ENCODE data around the gene ABL1. TPM values are rescaled to one million over a fixed set of nuclear protein-coding genes. Genes with fewer than 3 reads are reported as not detected.

The ABL1 gene
- polyA plus RNA-seq, 3 donors = 4.5 to 14.5 (median 8.0) TPM

DNA sequence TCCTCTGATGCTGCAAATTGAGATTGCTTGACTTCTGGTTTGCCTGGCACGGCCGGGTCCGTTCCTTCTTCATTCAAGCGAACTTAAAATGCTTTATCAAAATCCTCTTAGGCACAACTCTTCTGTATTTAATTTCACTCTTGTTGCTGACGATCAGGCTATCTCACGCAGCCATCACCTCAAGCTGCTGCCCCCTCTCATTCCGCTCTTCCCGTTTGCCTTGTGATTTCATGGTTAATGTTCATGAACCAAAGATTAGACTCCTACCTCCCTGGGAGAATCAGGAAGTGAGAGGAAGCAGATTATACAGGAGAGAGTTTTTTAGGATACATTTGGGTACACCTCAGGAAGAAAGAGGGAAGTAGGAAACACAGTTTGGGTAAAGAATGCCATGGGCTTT lies 38.9 kb downstream of the ABL1 start:
- Histone ChIP-seq H3K4me1 (ENCODE audit: control insufficient read depth in 1 of 2, insufficient read depth in 2 of 2, low read length in 2 of 2) (no peaks in the 10 kb centered on the region), H3K9me3 (replicated peaks in 1 of 2; ENCODE audit: control insufficient read depth in 1 of 2, insufficient read depth in 1 of 2, low read length in 2 of 2) (no peaks in the 10 kb centered on the region), H4K20me1 (ENCODE audit: insufficient read depth, low read length) (peaks cover 3% of the 10 kb centered on the region), H3K79me2 (ENCODE audit: insufficient read depth, low read length) (no peaks in the 10 kb centered on the region), H3K9ac (ENCODE audit: insufficient read depth, low read length, poor library complexity, severe bottlenecking) (no peak overlapping the region), H3K27me3 (ENCODE audit: control insufficient read depth in 2 of 2, insufficient read depth in 2 of 2, low read length in 2 of 2) (no peaks in the 10 kb centered on the region), H3K4me3 (replicated peaks in 1 of 3; ENCODE audit: low read depth in 2 of 3, low read length in 3 of 3) (no peak overlapping the region), H3K27ac (ENCODE audit: low read depth in 1 of 2, low read length in 2 of 2) (no peak overlapping the region), H2AFZ (ENCODE audit: insufficient read depth, low read depth, low read length, poor library complexity, severe bottlenecking) (no peak overlapping the region), H3K4me2 (replicated peaks; ENCODE audit: extremely low read depth, low read length, poor library complexity, severe bottlenecking) (no peak overlapping the region), H3K36me3 (replicated peaks in 1 of 2; ENCODE audit: control insufficient read depth in 1 of 2, insufficient read depth in 2 of 2, low read length in 2 of 2) (peaks cover 41 to 93% of the 10 kb centered on the region in 2 donors)
- H3K36me3 Mint-ChIP-seq = peaks cover 66 to 69% of the 10 kb centered on the region in 2 donors
- no peaks in the 10 kb centered on the region for H3K9me3 Mint-ChIP-seq
- no peak overlapping the region for H3K4me3 Mint-ChIP-seq
- no peak for DNase-seq
- TF ChIP-seq, protein P1, sequence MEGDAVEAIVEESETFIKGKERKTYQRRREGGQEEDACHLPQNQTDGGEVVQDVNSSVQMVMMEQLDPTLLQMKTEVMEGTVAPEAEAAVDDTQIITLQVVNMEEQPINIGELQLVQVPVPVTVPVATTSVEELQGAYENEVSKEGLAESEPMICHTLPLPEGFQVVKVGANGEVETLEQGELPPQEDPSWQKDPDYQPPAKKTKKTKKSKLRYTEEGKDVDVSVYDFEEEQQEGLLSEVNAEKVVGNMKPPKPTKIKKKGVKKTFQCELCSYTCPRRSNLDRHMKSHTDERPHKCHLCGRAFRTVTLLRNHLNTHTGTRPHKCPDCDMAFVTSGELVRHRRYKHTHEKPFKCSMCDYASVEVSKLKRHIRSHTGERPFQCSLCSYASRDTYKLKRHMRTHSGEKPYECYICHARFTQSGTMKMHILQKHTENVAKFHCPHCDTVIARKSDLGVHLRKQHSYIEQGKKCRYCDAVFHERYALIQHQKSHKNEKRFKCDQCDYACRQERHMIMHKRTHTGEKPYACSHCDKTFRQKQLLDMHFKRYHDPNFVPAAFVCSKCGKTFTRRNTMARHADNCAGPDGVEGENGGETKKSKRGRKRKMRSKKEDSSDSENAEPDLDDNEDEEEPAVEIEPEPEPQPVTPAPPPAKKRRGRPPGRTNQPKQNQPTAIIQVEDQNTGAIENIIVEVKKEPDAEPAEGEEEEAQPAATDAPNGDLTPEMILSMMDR (IDR thresholded peaks at IDR 0.05) = no peak
- no peaks in the 10 kb centered on the region for H3K27me3 Mint-ChIP-seq (ENCODE audit: low read depth in 3 of 3)
- 96% methylated on average over 4 of the region's 8 CpGs for WGBS (ENCODE audit: insufficient coverage)
- peak overlapping the region in 1 of 7 donors; percentile 78 for H3K27ac Mint-ChIP-seq
- no peaks in the 10 kb centered on the region for H3K4me1 Mint-ChIP-seq
- intact Hi-C loops (cut with micrococcal nuclease) = no loop called here

DNA sequence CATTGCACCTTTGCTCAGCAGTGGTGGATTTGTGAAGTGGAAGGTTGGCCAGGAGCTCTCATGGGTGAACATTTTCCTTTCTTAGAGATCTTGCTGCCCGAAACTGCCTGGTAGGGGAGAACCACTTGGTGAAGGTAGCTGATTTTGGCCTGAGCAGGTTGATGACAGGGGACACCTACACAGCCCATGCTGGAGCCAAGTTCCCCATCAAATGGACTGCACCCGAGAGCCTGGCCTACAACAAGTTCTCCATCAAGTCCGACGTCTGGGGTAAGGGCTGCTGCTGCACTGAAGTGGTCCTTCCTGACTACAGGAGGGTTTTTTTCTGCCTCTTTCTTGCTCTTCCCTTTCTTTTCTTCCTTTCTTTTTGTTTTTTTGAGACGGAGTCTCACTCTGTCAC lies 39.7 kb downstream of the ABL1 start:
- no peaks in the 10 kb centered on the region for H3K9me3 ChIP-seq (replicated peaks in 1 of 2; ENCODE audit: control insufficient read depth in 1 of 2, insufficient read depth in 1 of 2, low read length in 2 of 2)
- no peak overlapping the region for H3K4me3 Mint-ChIP-seq
- DNase-seq = no peak
- no peak overlapping the region for H3K9ac ChIP-seq (ENCODE audit: insufficient read depth, low read length, poor library complexity, severe bottlenecking)
- no peak overlapping the region for H3K4me3 ChIP-seq (replicated peaks in 1 of 3; ENCODE audit: low read depth in 2 of 3, low read length in 3 of 3)
- H3K4me2 ChIP-seq (replicated peaks; ENCODE audit: extremely low read depth, low read length, poor library complexity, severe bottlenecking) = no peak overlapping the region
- no peak overlapping the region for H3K27ac Mint-ChIP-seq
- H3K4me1 ChIP-seq (ENCODE audit: control insufficient read depth in 1 of 2, insufficient read depth in 2 of 2, low read length in 2 of 2) = no peaks in the 10 kb centered on the region
- H3K4me1 Mint-ChIP-seq = no peaks in the 10 kb centered on the region
- intact Hi-C loops (cut with micrococcal nuclease) = no loop called here
- TF ChIP-seq, protein P1 (IDR thresholded peaks at IDR 0.05) = no peak
- H3K9me3 Mint-ChIP-seq = no peaks in the 10 kb centered on the region
- H3K27me3 Mint-ChIP-seq (ENCODE audit: low read depth in 3 of 3) = no peaks in the 10 kb centered on the region
- H3K27me3 ChIP-seq (ENCODE audit: control insufficient read depth in 2 of 2, insufficient read depth in 2 of 2, low read length in 2 of 2) = no peaks in the 10 kb centered on the region
- 93% methylated on average over 5 of the region's 5 CpGs for WGBS (ENCODE audit: insufficient coverage)
- H3K36me3 Mint-ChIP-seq = peaks cover 69 to 78% of the 10 kb centered on the region in 2 donors
- H4K20me1 ChIP-seq (ENCODE audit: insufficient read depth, low read length) = peaks cover 3% of the 10 kb centered on the region
- H3K79me2 ChIP-seq (ENCODE audit: insufficient read depth, low read length) = no peaks in the 10 kb centered on the region
- no peak overlapping the region for H2AFZ ChIP-seq (ENCODE audit: insufficient read depth, low read depth, low read length, poor library complexity, severe bottlenecking)
- no peak overlapping the region for H3K27ac ChIP-seq (ENCODE audit: low read depth in 1 of 2, low read length in 2 of 2)
- peaks cover 48 to 96% of the 10 kb centered on the region in 2 donors for H3K36me3 ChIP-seq (replicated peaks in 1 of 2; ENCODE audit: control insufficient read depth in 1 of 2, insufficient read depth in 2 of 2, low read length in 2 of 2)
